Activated CD8-positive, alpha-beta memory T cell treated with anti-CD3 and anti-CD28 coated beads, Interleukin-2, amount 50 U/mL, for 24 hours (primary cell): ENCODE results near the gene MEF2C.

Experiments used
- DNase-seq: peaks from one replicate; pipeline ENCODE4 v3.0.0-alpha.2; 2020; ENCODE audit errors: extremely low read depth

MEF2C gene

GRCh38 chr5:88829054-88829453, 53.9 kb downstream of the MEF2C start:
- no peak for DNase-seq

DNA sequence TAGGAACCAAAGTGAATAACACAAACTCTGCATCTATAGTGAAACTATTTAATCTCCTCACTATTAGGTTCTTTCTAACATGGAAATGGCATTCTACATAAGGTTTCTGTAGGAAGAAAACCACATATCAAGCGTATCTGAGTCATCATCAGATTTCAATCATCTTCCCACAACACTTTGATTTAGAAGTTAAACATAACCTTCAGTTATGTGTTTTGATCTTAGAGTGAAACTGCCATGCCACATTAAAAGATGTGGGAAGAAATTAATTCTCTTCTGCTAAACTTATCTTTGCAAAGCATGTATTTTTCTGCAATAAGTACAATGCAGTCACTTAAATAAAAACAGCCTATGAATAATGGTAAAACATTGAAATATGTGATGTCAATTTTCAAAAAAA, 55.0 kb downstream of the MEF2C start:
- DNase-seq: no peak

- no peak for DNase-seq
These were observed 56.1 kb downstream of the MEF2C start for GRCh38 chr5:88826646-88827585.

GRCh38 chr5:88825584-88826315, 57.2 kb downstream of the MEF2C start:
- DNase-seq: no peak

DNA sequence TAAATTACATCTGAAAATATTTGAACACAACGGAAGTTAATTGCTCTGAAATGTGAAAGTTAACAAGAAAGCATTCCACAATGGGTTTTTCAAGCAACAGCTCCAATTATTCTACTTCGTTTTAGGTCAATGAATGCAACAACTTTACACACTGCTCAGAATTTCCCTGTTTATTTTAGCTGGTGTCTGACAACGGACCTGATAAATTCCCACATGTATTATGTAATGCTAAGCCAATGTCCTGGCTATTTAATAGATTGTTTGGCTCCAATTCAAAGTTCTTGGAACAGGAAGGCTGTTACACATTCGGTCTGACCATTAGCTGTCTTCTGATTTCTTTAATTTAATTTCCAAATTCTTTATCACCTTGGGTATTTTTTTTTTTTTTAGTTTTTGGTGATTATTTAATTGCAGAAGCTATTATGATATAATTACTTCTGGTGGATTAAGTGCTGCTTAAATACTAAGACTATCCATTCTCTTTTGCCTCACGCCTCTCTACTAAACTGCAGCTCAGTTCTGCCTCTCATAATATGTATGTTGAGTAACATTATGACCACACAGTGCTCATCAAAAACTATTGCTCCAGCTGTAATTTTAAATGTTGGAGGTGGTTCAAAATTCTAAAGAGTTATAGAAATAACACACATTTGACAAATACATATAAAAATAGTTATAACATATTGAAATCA, 57.9 kb downstream of the MEF2C start:
- no peak for DNase-seq

GRCh38 chr5:88824141-88824540, 58.8 kb downstream of the MEF2C start:
- no peak for DNase-seq

DNA sequence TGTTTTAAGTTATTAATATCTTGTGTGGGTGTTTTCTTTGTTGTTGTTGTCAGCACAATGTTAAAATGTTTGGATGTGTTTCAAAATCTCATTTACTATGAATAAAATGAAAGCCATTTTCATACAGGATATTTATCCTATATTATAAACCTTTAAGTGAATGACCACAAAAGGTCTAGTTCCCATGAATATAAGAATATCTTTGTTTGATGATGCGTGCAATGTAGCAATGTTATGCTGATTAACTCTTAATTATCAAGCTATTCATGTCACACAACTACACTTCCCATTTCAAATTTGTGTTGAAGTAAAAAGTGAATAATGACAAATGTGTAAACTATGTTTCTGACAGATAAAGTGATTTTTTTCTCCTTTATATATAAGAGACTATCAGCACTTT, 59.8 kb downstream of the MEF2C start:
- DNase-seq: no peak

- no peak for DNase-seq
These were observed 61.8 kb downstream of the MEF2C start for GRCh38 chr5:88821161-88821560.

DNA sequence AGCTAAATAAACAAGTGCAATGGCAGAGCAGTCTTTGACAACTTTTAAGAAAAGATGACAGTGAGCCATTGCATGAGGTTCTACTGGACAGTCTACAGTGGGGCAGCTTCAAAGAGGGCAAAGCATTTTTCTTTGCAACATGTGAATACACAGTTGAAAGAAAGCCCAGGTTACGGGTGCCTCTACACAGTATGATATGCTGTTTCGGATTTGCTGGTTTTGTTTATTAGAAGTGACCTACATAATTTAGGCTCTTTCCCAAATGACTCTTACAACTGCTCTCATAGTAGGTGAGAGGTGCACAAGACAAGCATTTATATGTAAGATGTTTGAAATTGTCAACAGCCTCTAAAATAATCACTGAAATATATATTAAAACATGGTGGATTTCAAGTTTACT, 62.4 kb downstream of the MEF2C start:
- no peak for DNase-seq

- no peak for DNase-seq
These were observed 63.5 kb downstream of the MEF2C start for GRCh38 chr5:88819301-88819999.

GRCh38 chr5:88818296-88818695, 64.7 kb downstream of the MEF2C start:
- no peak for DNase-seq

DNA sequence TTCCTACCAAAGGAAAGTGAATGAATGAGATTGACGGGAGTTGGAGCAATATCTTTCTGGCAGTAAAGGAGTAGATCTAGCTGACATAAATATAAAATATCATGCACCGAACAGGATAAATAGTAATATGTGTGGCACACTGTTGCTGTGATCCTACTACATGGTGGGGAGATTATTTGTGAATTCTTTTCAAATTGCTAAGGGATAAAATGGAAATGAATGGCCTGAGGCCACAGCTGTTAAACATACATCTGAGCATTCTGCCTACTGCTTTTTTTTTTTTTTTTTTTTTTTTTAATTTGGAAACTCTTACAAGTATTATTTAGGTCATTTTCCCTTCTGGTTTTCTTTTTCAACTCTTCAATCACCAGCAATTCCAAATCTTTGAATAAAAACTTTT, 66.8 kb downstream of the MEF2C start:
- no peak for DNase-seq

GRCh38 chr5:88815050-88815789, 67.8 kb downstream of the MEF2C start:
- DNase-seq: no peak

GRCh38 chr5:88813805-88814575, 69.0 kb downstream of the MEF2C start:
- DNase-seq: no peak

GRCh38 chr5:88813244-88813643, 69.7 kb downstream of the MEF2C start:
- DNase-seq: no peak

DNA sequence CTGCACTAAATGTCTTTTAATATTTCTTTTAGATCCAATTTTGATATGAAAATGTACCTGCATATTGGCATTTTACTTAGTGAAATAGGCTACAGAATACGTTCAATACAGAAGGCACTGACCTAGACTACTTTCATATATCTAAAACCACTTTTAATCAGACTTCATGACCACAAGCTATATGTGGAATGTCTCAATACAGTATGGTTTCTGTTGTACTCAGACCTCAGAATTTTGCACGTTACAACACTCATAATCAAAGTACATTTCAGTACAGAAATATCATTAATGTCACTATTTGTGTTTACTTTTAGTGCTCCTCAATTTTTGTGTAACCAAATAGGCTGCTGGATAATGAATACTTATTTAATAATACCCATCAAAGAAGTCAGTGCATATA, 74.8 kb downstream of the MEF2C start:
- no peak for DNase-seq

- no peak for DNase-seq
These were observed 75.7 kb downstream of the MEF2C start for GRCh38 chr5:88807327-88807726.

DNA sequence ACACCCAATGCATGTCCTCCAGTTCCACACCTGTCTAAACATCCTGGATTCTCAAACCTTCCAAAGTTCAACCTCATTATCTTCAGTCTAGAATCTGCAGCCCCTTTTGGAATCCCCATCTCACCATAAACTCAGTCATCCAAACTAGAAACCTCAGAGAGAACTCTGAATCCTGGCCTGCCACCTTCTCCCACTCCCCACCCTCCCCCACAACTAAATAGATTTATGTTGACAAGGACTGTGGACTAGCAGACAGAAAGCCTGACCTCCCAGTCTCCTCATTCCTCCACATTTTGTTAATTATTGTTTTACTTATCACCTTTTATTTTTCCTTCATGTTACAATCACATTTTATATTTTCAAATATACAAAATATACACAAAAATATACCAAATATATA, 76.6 kb downstream of the MEF2C start:
- no peak for DNase-seq

DNA sequence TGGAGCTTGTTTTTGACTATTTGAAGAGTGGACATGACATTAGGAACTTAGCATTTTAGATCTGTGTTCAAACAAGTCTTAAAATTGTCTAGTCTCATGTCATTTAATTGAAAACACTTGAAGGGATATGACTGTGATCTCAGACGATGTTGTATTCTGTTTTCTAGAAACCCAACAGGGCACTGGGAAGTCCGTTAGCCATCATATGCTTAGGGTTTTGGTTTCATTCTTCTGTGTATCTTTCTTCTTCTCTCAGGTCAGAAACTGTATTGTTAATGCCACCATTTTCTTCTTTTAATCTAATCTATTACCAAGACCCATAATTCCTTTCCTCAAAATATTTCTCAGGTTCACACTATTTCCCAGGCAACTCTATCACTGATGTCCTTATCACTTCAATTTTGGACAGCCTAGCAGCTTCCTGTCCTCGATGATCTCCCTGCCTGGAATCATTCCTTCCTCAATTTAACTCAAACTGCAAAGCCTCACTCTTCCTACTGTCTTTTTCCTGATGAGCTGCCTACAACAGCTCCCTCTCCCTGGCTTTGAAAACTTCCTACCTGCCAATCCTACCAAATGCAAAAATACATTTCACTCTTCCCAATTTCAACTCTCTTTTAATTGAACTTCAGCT, 77.7 kb downstream of the MEF2C start:
- DNase-seq: no peak

GRCh38 chr5:88804444-88804843, 78.5 kb downstream of the MEF2C start:
- DNase-seq: no peak
